Measurements from ENCODE around the gene KCNQ1OT1.
A peak's percentile ranks its signal among the peaks of the same experiment; 100 is the strongest.

Gene KCNQ1OT1

GRCh38 chr11:2737866-2738265, 38.1 kb upstream of the KCNQ1OT1 start:
- TF ChIP-seq MAX (IDR thresholded peaks at IDR 0.05; ENCODE audit: low read depth, low read length) (no peak), POLR2A (IDR thresholded peaks at IDR 0.05; ENCODE audit: extremely low read depth, insufficient read length) (no peak), MYC (IDR thresholded peaks at IDR 0.05; ENCODE audit: low read depth, low read length) (no peak)
- TF ChIP-seq, protein P1, sequence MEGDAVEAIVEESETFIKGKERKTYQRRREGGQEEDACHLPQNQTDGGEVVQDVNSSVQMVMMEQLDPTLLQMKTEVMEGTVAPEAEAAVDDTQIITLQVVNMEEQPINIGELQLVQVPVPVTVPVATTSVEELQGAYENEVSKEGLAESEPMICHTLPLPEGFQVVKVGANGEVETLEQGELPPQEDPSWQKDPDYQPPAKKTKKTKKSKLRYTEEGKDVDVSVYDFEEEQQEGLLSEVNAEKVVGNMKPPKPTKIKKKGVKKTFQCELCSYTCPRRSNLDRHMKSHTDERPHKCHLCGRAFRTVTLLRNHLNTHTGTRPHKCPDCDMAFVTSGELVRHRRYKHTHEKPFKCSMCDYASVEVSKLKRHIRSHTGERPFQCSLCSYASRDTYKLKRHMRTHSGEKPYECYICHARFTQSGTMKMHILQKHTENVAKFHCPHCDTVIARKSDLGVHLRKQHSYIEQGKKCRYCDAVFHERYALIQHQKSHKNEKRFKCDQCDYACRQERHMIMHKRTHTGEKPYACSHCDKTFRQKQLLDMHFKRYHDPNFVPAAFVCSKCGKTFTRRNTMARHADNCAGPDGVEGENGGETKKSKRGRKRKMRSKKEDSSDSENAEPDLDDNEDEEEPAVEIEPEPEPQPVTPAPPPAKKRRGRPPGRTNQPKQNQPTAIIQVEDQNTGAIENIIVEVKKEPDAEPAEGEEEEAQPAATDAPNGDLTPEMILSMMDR (IDR thresholded peaks at IDR 0.05; ENCODE audit: low read depth, low read length) = no peak
- H3K4me3 ChIP-seq (ENCODE audit: low read depth, low read length) = no peak overlapping the region
- DNase-seq (ENCODE audit: low read depth) = peak; percentile 67

GRCh38 chr11:2737226-2737590, 37.4 kb upstream of the KCNQ1OT1 start:
- H3K4me3 ChIP-seq (ENCODE audit: low read depth, low read length) = no peak overlapping the region

GRCh38 chr11:2736577-2737225, 36.9 kb upstream of the KCNQ1OT1 start:
- TF ChIP-seq, protein P1 (IDR thresholded peaks at IDR 0.05; ENCODE audit: low read depth, low read length) = no peak
- TF ChIP-seq POLR2A (IDR thresholded peaks at IDR 0.05; ENCODE audit: extremely low read depth, insufficient read length) (no peak), MYC (IDR thresholded peaks at IDR 0.05; ENCODE audit: low read depth, low read length) (no peak), MAX (IDR thresholded peaks at IDR 0.05; ENCODE audit: low read depth, low read length) (no peak)
- H3K4me3 ChIP-seq (ENCODE audit: low read depth, low read length) = no peak overlapping the region

More at GRCh38 chr11:2737226-2737590, 37.4 kb upstream of the KCNQ1OT1 start:
- peak; percentile 38 for DNase-seq (ENCODE audit: low read depth)
- no peak for TF ChIP-seq MAX (IDR thresholded peaks at IDR 0.05; ENCODE audit: low read depth, low read length)
- TF ChIP-seq, protein P1 (IDR thresholded peaks at IDR 0.05; ENCODE audit: low read depth, low read length) = no peak
- TF ChIP-seq MYC (IDR thresholded peaks at IDR 0.05; ENCODE audit: low read depth, low read length) = no peak
- TF ChIP-seq POLR2A (IDR thresholded peaks at IDR 0.05; ENCODE audit: extremely low read depth, insufficient read length) = no peak

GRCh38 chr11:2735053-2735589, 35.3 kb upstream of the KCNQ1OT1 start:
- H3K4me3 ChIP-seq (ENCODE audit: low read depth, low read length) = no peak overlapping the region
- DNase-seq (ENCODE audit: low read depth) = no peak
- TF ChIP-seq MYC (IDR thresholded peaks at IDR 0.05; ENCODE audit: low read depth, low read length) (no peak), MAX (IDR thresholded peaks at IDR 0.05; ENCODE audit: low read depth, low read length) (no peak), POLR2A (IDR thresholded peaks at IDR 0.05; ENCODE audit: extremely low read depth, insufficient read length) (no peak)
- TF ChIP-seq, protein P1 (IDR thresholded peaks at IDR 0.05; ENCODE audit: low read depth, low read length) = no peak

More at GRCh38 chr11:2736577-2737225, 36.9 kb upstream of the KCNQ1OT1 start:
- DNase-seq (ENCODE audit: low read depth) = no peak

GRCh38 chr11:2734181-2735052, 34.6 kb upstream of the KCNQ1OT1 start:
- H3K4me3 ChIP-seq (ENCODE audit: low read depth, low read length) = no peak overlapping the region
- no peak for TF ChIP-seq MYC (IDR thresholded peaks at IDR 0.05; ENCODE audit: low read depth, low read length)
- TF ChIP-seq, protein P1 (IDR thresholded peaks at IDR 0.05; ENCODE audit: low read depth, low read length) = no peak
- no peak for TF ChIP-seq MAX (IDR thresholded peaks at IDR 0.05; ENCODE audit: low read depth, low read length)
- TF ChIP-seq POLR2A (IDR thresholded peaks at IDR 0.05; ENCODE audit: extremely low read depth, insufficient read length) = no peak
- no peak for DNase-seq (ENCODE audit: low read depth)
